Neural cell (in vitro differentiated cells): ENCODE results near the gene HES4. TPM values are rescaled to one million over a fixed set of nuclear protein-coding genes. Genes with fewer than 3 reads are reported as not detected.

Experiments used
- H2AFZ ChIP-seq: fragments of 200-600, 300-800 bp; sonication (generic), shearing (Covaris generic); 2 replicates; pipeline ENCODE4 v1.6.0; 2014; ENCODE audit warnings: low read depth, mild to moderate bottlenecking, antibody characterized with exemption, low read length, moderate library complexity
- H3F3A ChIP-seq: fragments of 200-600 bp; shearing (Covaris generic); 2 replicates; pipeline ENCODE4 v1.6.1; 2016; ENCODE audit warnings: mild to moderate bottlenecking, moderate library complexity, mixed read lengths, antibody characterized with exemption, low read length; ENCODE audit not compliant: insufficient read depth, poor library complexity, severe bottlenecking
- H3K27ac ChIP-seq: fragments of 200-600, 300-800 bp; sonication (generic), shearing (Covaris generic); 2 replicates; pipeline ENCODE4 v1.5.1; 2014; ENCODE audit warnings: mild to moderate bottlenecking, low read length, moderate library complexity
- H3K27me3 ChIP-seq: fragments of 300-800, 200-600 bp; sonication (generic), shearing (Covaris generic); 2 replicates; pipeline ENCODE4 v1.6.0; 2014; ENCODE audit warnings: mild to moderate bottlenecking, low read depth, low read length, moderate library complexity; ENCODE audit not compliant: insufficient read depth
- H3K36me3 ChIP-seq: fragments of 300-800, 200-600 bp; sonication (generic), shearing (Covaris generic); 2 replicates; pipeline ENCODE4 v1.5.1; 2014; ENCODE audit warnings: mild to moderate bottlenecking, antibody characterized with exemption, low read length, moderate library complexity; ENCODE audit not compliant: insufficient read depth
- H3K4me2 ChIP-seq: fragments of 300-800, 200-600 bp; sonication (generic), shearing (Covaris generic); 2 replicates; pipeline ENCODE4 v1.6.0; 2014; ENCODE audit warnings: mild to moderate bottlenecking, low read length
- H3K4me3 ChIP-seq: fragments of 300-800, 200-600 bp; sonication (generic), shearing (Covaris generic); 2 replicates; pipeline ENCODE4 v1.5.1; 2014; ENCODE audit warnings: mild to moderate bottlenecking, low read length, moderate library complexity
- H3K79me2 ChIP-seq: fragments of 200-600 bp; shearing (Covaris generic); replicated peaks from 2 replicates; pipeline ENCODE4 v1.6.0; 2014; ENCODE audit warnings: mild to moderate bottlenecking, low read length, moderate library complexity; ENCODE audit not compliant: insufficient read depth
- H3K9ac ChIP-seq: fragments of 300-800, 200-600 bp; sonication (generic), shearing (Covaris generic); 2 replicates; pipeline ENCODE4 v1.6.1; 2016; ENCODE audit warnings: mild to moderate bottlenecking, low read length, mixed read lengths
- H3K9me2 ChIP-seq: fragments of 200-600 bp; shearing (Covaris generic); 2 replicates; pipeline ENCODE4 v1.6.1; 2016; ENCODE audit warnings: mild to moderate bottlenecking, low read length, mixed read lengths; ENCODE audit not compliant: insufficient read depth
- H3K9me3 ChIP-seq: fragments of 200-600, 300-800 bp; sonication (generic), shearing (Covaris generic); 2 replicates; pipeline ENCODE4 v1.6.1; 2016; ENCODE audit warnings: mild to moderate bottlenecking, mixed run types, low read length, moderate library complexity, mixed read lengths
- H4K20me1 ChIP-seq: fragments of 200-600 bp; shearing (Covaris generic); 2 replicates; pipeline ENCODE4 v1.6.1; 2016; ENCODE audit warnings: mild to moderate bottlenecking, mixed run types; ENCODE audit not compliant: insufficient read depth
- EP300 ChIP-seq: fragments of 450-650 bp; conservative IDR thresholded peaks from 2 replicates; pipeline ENCODE4 v1.6.1; 2014; ENCODE audit warnings: antibody characterized with exemption, mild to moderate bottlenecking, moderate library complexity; ENCODE audit not compliant: poor library complexity, severe bottlenecking
- EZH2 ChIP-seq: fragments of 200-600, 300-800 bp; shearing (Covaris generic), sonication (generic); IDR thresholded peaks from 2 replicates; pipeline ENCODE4 v1.6.1; 2014; ENCODE audit warnings: antibody characterized with exemption, low read length, borderline replicate concordance, mild to moderate bottlenecking; ENCODE audit not compliant: insufficient read depth, poor library complexity, severe bottlenecking
- MXI1 ChIP-seq: fragments of 450-650 bp; conservative IDR thresholded peaks from 2 replicates; pipeline ENCODE4 v1.6.1; 2014; ENCODE audit warnings: antibody characterized with exemption, mild to moderate bottlenecking; ENCODE audit not compliant: poor library complexity, severe bottlenecking
- POLR2AphosphoS5 ChIP-seq: IDR thresholded peaks from 2 replicates; pipeline ENCODE4 v1.6.1; 2012
- RAD21 ChIP-seq: fragments of 450-650 bp; conservative IDR thresholded peaks from 2 replicates; pipeline ENCODE4 v1.6.1; 2014; ENCODE audit warnings: antibody characterized with exemption, mild to moderate bottlenecking, moderate library complexity
- SMC3 ChIP-seq: fragments of 450-650 bp; conservative IDR thresholded peaks from 2 replicates; pipeline ENCODE4 v1.6.1; 2014; ENCODE audit warnings: antibody characterized with exemption, mild to moderate bottlenecking, moderate library complexity; ENCODE audit not compliant: poor library complexity
- TAF1 ChIP-seq: IDR thresholded peaks from 2 replicates; pipeline ENCODE4 v1.6.1; 2012; ENCODE audit warnings: low read depth
- polyA plus RNA-seq: library from polyadenylated mRNA; depleted of rRNA; stranded (reverse); fragments of >200 nt; gene quantifications from 2 replicates; pipeline ENCODE4 v1.2.3, GENCODE V29; 2014
- TF ChIP-seq, protein P1 (sequence below): fragments of 450-650 bp; IDR thresholded peaks from 2 replicates; pipeline ENCODE4 v1.5.1; 2014; ENCODE audit warnings: antibody characterized with exemption, mild to moderate bottlenecking, moderate library complexity; ENCODE audit not compliant: poor library complexity, severe bottlenecking
- TF ChIP-seq, protein P2 (sequence below): IDR thresholded peaks from 2 replicates; pipeline ENCODE4 v1.6.1; 2012; ENCODE audit warnings: borderline replicate concordance

Gene HES4
- polyA plus RNA-seq, 1 donor from 2014 or later, result 196 TPM

- no peaks in the 10 kb centered on the region for H3K9me3 ChIP-seq
- H3K79me2 ChIP-seq, result no peaks in the 10 kb centered on the region
- peaks cover 53% of the 10 kb centered on the region for H3K27me3 ChIP-seq
- no peak overlapping the region for H3K4me3 ChIP-seq
- H3K27ac ChIP-seq, result no peak overlapping the region
- TF ChIP-seq RAD21, result no peak
- TF ChIP-seq, protein P1, sequence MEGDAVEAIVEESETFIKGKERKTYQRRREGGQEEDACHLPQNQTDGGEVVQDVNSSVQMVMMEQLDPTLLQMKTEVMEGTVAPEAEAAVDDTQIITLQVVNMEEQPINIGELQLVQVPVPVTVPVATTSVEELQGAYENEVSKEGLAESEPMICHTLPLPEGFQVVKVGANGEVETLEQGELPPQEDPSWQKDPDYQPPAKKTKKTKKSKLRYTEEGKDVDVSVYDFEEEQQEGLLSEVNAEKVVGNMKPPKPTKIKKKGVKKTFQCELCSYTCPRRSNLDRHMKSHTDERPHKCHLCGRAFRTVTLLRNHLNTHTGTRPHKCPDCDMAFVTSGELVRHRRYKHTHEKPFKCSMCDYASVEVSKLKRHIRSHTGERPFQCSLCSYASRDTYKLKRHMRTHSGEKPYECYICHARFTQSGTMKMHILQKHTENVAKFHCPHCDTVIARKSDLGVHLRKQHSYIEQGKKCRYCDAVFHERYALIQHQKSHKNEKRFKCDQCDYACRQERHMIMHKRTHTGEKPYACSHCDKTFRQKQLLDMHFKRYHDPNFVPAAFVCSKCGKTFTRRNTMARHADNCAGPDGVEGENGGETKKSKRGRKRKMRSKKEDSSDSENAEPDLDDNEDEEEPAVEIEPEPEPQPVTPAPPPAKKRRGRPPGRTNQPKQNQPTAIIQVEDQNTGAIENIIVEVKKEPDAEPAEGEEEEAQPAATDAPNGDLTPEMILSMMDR, result no peak
- TF ChIP-seq EP300, result no peak
- TF ChIP-seq MXI1, result no peak
- TF ChIP-seq, protein P2, sequence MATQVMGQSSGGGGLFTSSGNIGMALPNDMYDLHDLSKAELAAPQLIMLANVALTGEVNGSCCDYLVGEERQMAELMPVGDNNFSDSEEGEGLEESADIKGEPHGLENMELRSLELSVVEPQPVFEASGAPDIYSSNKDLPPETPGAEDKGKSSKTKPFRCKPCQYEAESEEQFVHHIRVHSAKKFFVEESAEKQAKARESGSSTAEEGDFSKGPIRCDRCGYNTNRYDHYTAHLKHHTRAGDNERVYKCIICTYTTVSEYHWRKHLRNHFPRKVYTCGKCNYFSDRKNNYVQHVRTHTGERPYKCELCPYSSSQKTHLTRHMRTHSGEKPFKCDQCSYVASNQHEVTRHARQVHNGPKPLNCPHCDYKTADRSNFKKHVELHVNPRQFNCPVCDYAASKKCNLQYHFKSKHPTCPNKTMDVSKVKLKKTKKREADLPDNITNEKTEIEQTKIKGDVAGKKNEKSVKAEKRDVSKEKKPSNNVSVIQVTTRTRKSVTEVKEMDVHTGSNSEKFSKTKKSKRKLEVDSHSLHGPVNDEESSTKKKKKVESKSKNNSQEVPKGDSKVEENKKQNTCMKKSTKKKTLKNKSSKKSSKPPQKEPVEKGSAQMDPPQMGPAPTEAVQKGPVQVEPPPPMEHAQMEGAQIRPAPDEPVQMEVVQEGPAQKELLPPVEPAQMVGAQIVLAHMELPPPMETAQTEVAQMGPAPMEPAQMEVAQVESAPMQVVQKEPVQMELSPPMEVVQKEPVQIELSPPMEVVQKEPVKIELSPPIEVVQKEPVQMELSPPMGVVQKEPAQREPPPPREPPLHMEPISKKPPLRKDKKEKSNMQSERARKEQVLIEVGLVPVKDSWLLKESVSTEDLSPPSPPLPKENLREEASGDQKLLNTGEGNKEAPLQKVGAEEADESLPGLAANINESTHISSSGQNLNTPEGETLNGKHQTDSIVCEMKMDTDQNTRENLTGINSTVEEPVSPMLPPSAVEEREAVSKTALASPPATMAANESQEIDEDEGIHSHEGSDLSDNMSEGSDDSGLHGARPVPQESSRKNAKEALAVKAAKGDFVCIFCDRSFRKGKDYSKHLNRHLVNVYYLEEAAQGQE, result no peak
- no peak for TF ChIP-seq SMC3
- TF ChIP-seq POLR2AphosphoS5, result no peak
- no peak for TF ChIP-seq TAF1
- no peak for TF ChIP-seq EZH2
- no peak overlapping the region for H3K4me2 ChIP-seq
- no peaks in the 10 kb centered on the region for H3K9me2 ChIP-seq
- H3F3A ChIP-seq, result no peaks in the 10 kb centered on the region
- no peaks in the 10 kb centered on the region for H4K20me1 ChIP-seq
- no peak overlapping the region for H3K9ac ChIP-seq
- no peaks in the 10 kb centered on the region for H3K36me3 ChIP-seq
- no peak overlapping the region for H2AFZ ChIP-seq
Measured at GRCh38 chr1:965526-966134, 34.3 kb downstream of the HES4 start.

- Histone ChIP-seq H4K20me1 (no peaks in the 10 kb centered on the region), H3K27ac (no peak overlapping the region), H3K9me2 (no peaks in the 10 kb centered on the region), H3K4me2 (no peak overlapping the region), H3K9me3 (no peaks in the 10 kb centered on the region), H2AFZ (no peak overlapping the region), H3F3A (no peaks in the 10 kb centered on the region), H3K4me3 (no peak overlapping the region), H3K79me2 (no peaks in the 10 kb centered on the region), H3K36me3 (no peaks in the 10 kb centered on the region), H3K9ac (no peak overlapping the region), H3K27me3 (peaks cover 46% of the 10 kb centered on the region)
- TF ChIP-seq EZH2 (no peak), MXI1 (no peak), TAF1 (no peak), POLR2AphosphoS5 (no peak), EP300 (no peak), RAD21 (no peak), SMC3 (no peak)
- TF ChIP-seq, protein P2, result no peak
- TF ChIP-seq, protein P1, result no peak
Measured at GRCh38 chr1:964691-965525, 35.0 kb downstream of the HES4 start.
